MG63 (cell line): ENCODE results near the gene MAP7D2. TPM values are rescaled to one million over a fixed set of nuclear protein-coding genes. Genes with fewer than 3 reads are reported as not detected.

ENCODE experiments used
- DNase-seq: peaks from one replicate; pipeline ENCODE4 v3.0.0-alpha.2; 2020
- H3K27me3 ChIP-seq: fragments of 250-450 bp; sonication (Bioruptor Pico); 2 replicates; pipeline ENCODE4 v1.5.1; 2020; ENCODE audit warnings: mild to moderate bottlenecking, moderate library complexity
- H3K36me3 ChIP-seq: fragments of 250-450 bp; sonication (Bioruptor Pico); 2 replicates; pipeline ENCODE4 v1.5.1; 2020; ENCODE audit warnings: mild to moderate bottlenecking, moderate library complexity
- H3K4me3 ChIP-seq: fragments of 250-450 bp; sonication (Bioruptor Pico); 2 replicates; pipeline ENCODE4 v1.5.1; 2020; ENCODE audit warnings: mild to moderate bottlenecking, moderate library complexity
- H3K9me3 ChIP-seq: fragments of 250-450 bp; sonication (Bioruptor Pico); 2 replicates; pipeline ENCODE4 v1.5.1; 2020; ENCODE audit warnings: mild to moderate bottlenecking, moderate library complexity
- total RNA-seq: library from RNA; depleted of rRNA; stranded (reverse); fragments of >200 nt; shearing (Covaris generic); gene quantifications from 2 replicates; pipeline ENCODE4 v1.2.3, GENCODE V29; 2014; ENCODE audit warnings: low replicate concordance; rRNA removed

MAP7D2 gene
- total RNA-seq, 1 experiment from 2014 or later, result 0.07 TPM

DNA sequence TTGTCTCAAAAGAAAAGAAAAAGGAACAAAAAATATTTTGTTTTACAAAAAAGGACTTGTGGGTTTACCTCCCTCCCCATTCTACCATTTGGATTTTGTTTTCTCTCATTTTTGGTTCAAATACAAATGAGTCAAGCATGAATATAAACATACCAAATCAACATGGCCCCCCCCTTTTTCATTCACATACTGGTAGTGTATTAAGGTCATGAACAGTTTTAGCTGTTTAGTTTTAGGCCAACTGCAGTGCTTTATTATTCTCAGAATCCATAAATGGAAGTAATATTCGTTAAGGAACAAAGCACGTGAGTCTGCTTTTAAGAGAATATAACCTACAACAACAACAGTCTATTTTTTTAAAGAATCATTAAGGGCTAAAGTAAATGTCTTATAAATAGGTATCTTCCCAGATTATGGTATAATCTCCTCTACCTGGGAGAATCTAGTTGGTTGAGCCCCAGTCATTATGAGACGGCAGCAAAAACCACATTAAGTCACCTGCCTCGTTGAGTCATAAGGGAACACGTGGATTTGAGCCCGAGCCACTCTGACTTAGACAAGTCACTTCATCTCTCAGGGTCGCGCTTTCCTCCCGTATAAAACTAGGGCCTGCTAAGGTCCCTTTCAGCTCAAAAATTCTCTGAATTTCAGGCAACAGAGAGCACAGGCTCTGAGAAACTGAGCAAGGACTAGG lies 152.5 kb downstream of the MAP7D2 start:
- no peak overlapping the region for H3K4me3 ChIP-seq
- H3K9me3 ChIP-seq, result no peaks in the 10 kb centered on the region
- H3K36me3 ChIP-seq, result no peaks in the 10 kb centered on the region
- no peaks in the 10 kb centered on the region for H3K27me3 ChIP-seq
- no peak for DNase-seq

DNA sequence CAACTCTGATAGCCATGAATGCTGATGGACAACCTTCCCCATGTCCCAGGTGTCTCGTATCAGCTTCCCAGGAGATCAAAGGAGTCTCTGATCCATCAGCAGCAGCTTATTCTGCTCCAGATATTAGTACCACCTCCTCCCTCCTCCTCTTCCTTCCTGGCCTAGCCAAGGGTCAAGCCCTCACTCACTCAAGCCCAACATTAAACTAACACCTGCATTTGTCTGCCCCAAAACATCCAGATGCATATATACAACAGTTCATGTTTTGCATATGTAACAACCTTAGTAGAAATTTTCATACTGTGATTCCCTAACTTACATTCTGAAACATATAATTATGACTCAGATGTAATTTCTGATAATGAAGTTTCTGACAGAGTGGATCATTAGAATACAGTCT lies 155.8 kb downstream of the MAP7D2 start:
- H3K36me3 ChIP-seq, result no peaks in the 10 kb centered on the region
- H3K9me3 ChIP-seq, result no peaks in the 10 kb centered on the region
- H3K4me3 ChIP-seq, result no peak overlapping the region
- H3K27me3 ChIP-seq, result no peaks in the 10 kb centered on the region
- DNase-seq, result no peak

- no peaks in the 10 kb centered on the region for H3K36me3 ChIP-seq
- H3K27me3 ChIP-seq, result no peaks in the 10 kb centered on the region
- no peaks in the 10 kb centered on the region for H3K9me3 ChIP-seq
- no peak overlapping the region for H3K4me3 ChIP-seq
- DNase-seq, result peak; percentile 0
Observed at GRCh38 chrX:19958552-19959486, 157.9 kb downstream of the MAP7D2 start.

- no peaks in the 10 kb centered on the region for H3K27me3 ChIP-seq
- DNase-seq, result no peak
- H3K9me3 ChIP-seq, result no peaks in the 10 kb centered on the region
- H3K4me3 ChIP-seq, result no peak overlapping the region
- H3K36me3 ChIP-seq, result no peaks in the 10 kb centered on the region
Observed at GRCh38 chrX:19956923-19957322, 159.8 kb downstream of the MAP7D2 start.

Other genes with a start within 250 kb of the MAP7D2 start
- gene SH3KBP1, start 229.3 kb downstream of the MAP7D2 start, total RNA-seq, result 13.7 and 17.6 TPM in 2 replicates
- 2.7 and 3.5 TPM in 2 replicates for gene BCLAF3, start 125.8 kb downstream of the MAP7D2 start, total RNA-seq
- gene EIF1AX, start 24.9 kb upstream of the MAP7D2 start, total RNA-seq, result 94.2 and 119 TPM in 2 replicates
- 25.5 and 26.6 TPM in 2 replicates for gene RPS6KA3, start 150.0 kb upstream of the MAP7D2 start, total RNA-seq